Activated T-cell treated with anti-CD3 and anti-CD28 coated beads, Interleukin-2, amount 50 U/mL, for 1 hour (primary cell): ENCODE results near the gene CHCHD6.

Experiments
- DNase-seq: peaks from one replicate; pipeline ENCODE4 v3.0.0-alpha.2; 2020

CHCHD6 gene

GRCh38 chr3:126998320-126998719 lies 294.3 kb downstream of the CHCHD6 start:
- DNase-seq: no peak

- DNase-seq: no peak
Measured at GRCh38 chr3:126998728-126999127, 294.7 kb downstream of the CHCHD6 start.

- DNase-seq: no peak
Measured at GRCh38 chr3:126999383-126999782, 295.3 kb downstream of the CHCHD6 start.

- no peak for DNase-seq
Measured at GRCh38 chr3:127000119-127000518, 296.1 kb downstream of the CHCHD6 start.

GRCh38 chr3:127000761-127001160 lies 296.7 kb downstream of the CHCHD6 start:
- no peak for DNase-seq

GRCh38 chr3:127001486-127002194 lies 297.6 kb downstream of the CHCHD6 start:
- no peak for DNase-seq

- no peak for DNase-seq
Measured at GRCh38 chr3:127002195-127003174, 298.4 kb downstream of the CHCHD6 start.

- no peak for DNase-seq
Measured at GRCh38 chr3:127003175-127003555, 299.1 kb downstream of the CHCHD6 start.

GRCh38 chr3:127003601-127004280 lies 299.7 kb downstream of the CHCHD6 start:
- DNase-seq: no peak

- DNase-seq: no peak
Measured at GRCh38 chr3:127004641-127005397, 300.8 kb downstream of the CHCHD6 start.

GRCh38 chr3:127005864-127006500 lies 301.9 kb downstream of the CHCHD6 start:
- DNase-seq: no peak

GRCh38 chr3:127006781-127007436 lies 302.9 kb downstream of the CHCHD6 start:
- no peak for DNase-seq

GRCh38 chr3:127008236-127008635 lies 304.2 kb downstream of the CHCHD6 start:
- no peak for DNase-seq

- no peak for DNase-seq
Measured at GRCh38 chr3:127009531-127009930, 305.5 kb downstream of the CHCHD6 start.
